Kidney epithelial cell (primary cell): ENCODE data around the gene GALNT7. TPM values are rescaled to one million over a fixed set of nuclear protein-coding genes. Genes with fewer than 3 reads are reported as not detected.

ENCODE experiments used
- DNase-seq: peaks from one replicate; pipeline ENCODE4 v3.0.0-alpha.2; 2010; ENCODE audit warnings: low read depth
- H3K27me3 ChIP-seq: 2 replicates; pipeline ENCODE4 v1.6.0; 2011; ENCODE audit warnings: low read length; ENCODE audit not compliant: control insufficient read depth, insufficient read depth
- H3K36me3 ChIP-seq: 2 replicates; pipeline ENCODE4 v1.5.1; 2011; ENCODE audit warnings: low read length; ENCODE audit not compliant: control insufficient read depth, insufficient read depth
- H3K4me3 ChIP-seq: 2 replicates; pipeline ENCODE4 v1.5.1; 2011; ENCODE audit warnings: low read depth, mild to moderate bottlenecking, control low read depth, low read length
- CTCF ChIP-seq: IDR thresholded peaks from 2 replicates; pipeline ENCODE4 v1.5.1; 2011; ENCODE audit warnings: mild to moderate bottlenecking, moderate library complexity, low read length, control low read depth, inconsistent platforms; ENCODE audit not compliant: insufficient read depth, poor library complexity, severe bottlenecking
- total RNA-seq: library from RNA; depleted of rRNA; stranded (reverse); fragments of >200 nt; gene quantifications from 2 replicates; pipeline ENCODE4 v1.2.3, GENCODE V29; 2015

GALNT7 gene
- total RNA-seq, 1 donor from 2014 or later = 46.6 TPM

- no peaks in the 10 kb centered on the region for H3K36me3 ChIP-seq
- peak; percentile 85 for DNase-seq
- peak within 1 kb of the TSS; percentile 91 for H3K4me3 ChIP-seq
- H3K27me3 ChIP-seq = no peaks in the 10 kb centered on the region
- no peak for TF ChIP-seq CTCF
Measured at GRCh38 chr4:173370477-173371291, 202.1 kb downstream of the GALNT7 start, which contains the start of gene SAP30. Gene SAP30, plus strand, starts transcription at chr4:173370954. Its CDS starts 229 bp downstream, at chr4:173371183.

- no peak for TF ChIP-seq CTCF
- no peaks in the 10 kb centered on the region for H3K27me3 ChIP-seq
- DNase-seq = no peak
- H3K4me3 ChIP-seq = peak overlapping the region; percentile 91
- H3K36me3 ChIP-seq = no peaks in the 10 kb centered on the region
Measured at GRCh38 chr4:173371292-173372192, 202.9 kb downstream of the GALNT7 start.

Other genes starting within 250 kb of the GALNT7 start
- gene HMGB2, start 165.5 kb downstream of the GALNT7 start, total RNA-seq = 25.4 and 29.9 TPM in 2 replicates
- 11.6 and 17.0 TPM in 2 replicates for gene SAP30, start 202.1 kb downstream of the GALNT7 start, total RNA-seq
- gene SCRG1, start 230.3 kb downstream of the GALNT7 start, total RNA-seq = not detected in 2 replicates